Measurements from ENCODE around the gene SHANK1.

Gene SHANK1

GRCh38 chr19:50659318-50660087, 60.1 kb downstream of the SHANK1 start:
- DNase-seq (ENCODE audit: low spot score), result no peak

- peak; percentile 99 for DNase-seq (ENCODE audit: low spot score)
Observed at GRCh38 chr19:50658441-50659317, 60.9 kb downstream of the SHANK1 start.

GRCh38 chr19:50657712-50658440, 61.7 kb downstream of the SHANK1 start:
- DNase-seq (ENCODE audit: low spot score), result peak; percentile 99

GRCh38 chr19:50657222-50657669, 62.4 kb downstream of the SHANK1 start:
- no peak for DNase-seq (ENCODE audit: low spot score)

- no peak for DNase-seq (ENCODE audit: low spot score)
Observed at GRCh38 chr19:50654882-50655281, 64.7 kb downstream of the SHANK1 start.

GRCh38 chr19:50652722-50653121, 66.9 kb downstream of the SHANK1 start:
- no peak for DNase-seq (ENCODE audit: low spot score)

- no peak for DNase-seq (ENCODE audit: low spot score)
Observed at GRCh38 chr19:50651174-50651573, 68.4 kb downstream of the SHANK1 start.

GRCh38 chr19:50649433-50650391, 69.9 kb downstream of the SHANK1 start, which contains the start of gene C19orf81:
TSS of gene C19orf81 (plus strand) at chr19:50649445. CDS start at chr19:50649445, 0 bp downstream.
- DNase-seq (ENCODE audit: low spot score), result no peak

- no peak for DNase-seq (ENCODE audit: low spot score)
Observed at GRCh38 chr19:50648659-50649058, 70.9 kb downstream of the SHANK1 start.

GRCh38 chr19:50647879-50648615, 71.6 kb downstream of the SHANK1 start:
- DNase-seq (ENCODE audit: low spot score), result no peak

GRCh38 chr19:50646074-50646807, 73.4 kb downstream of the SHANK1 start:
- peak; percentile 83 for DNase-seq (ENCODE audit: low spot score)

GRCh38 chr19:50645107-50645506, 74.5 kb downstream of the SHANK1 start:
- DNase-seq (ENCODE audit: low spot score), result no peak

- no peak for DNase-seq (ENCODE audit: low spot score)
Observed at GRCh38 chr19:50644315-50644915, 75.2 kb downstream of the SHANK1 start.

- no peak for DNase-seq (ENCODE audit: low spot score)
Observed at GRCh38 chr19:50640368-50640767, 79.2 kb downstream of the SHANK1 start.

GRCh38 chr19:50639121-50640112, 80.2 kb downstream of the SHANK1 start, which contains the start of gene SYT3:
TSS of gene SYT3 (minus strand) at chr19:50639881. CDS start at chr19:50637411, 2,470 bp downstream.
- peak; percentile 80 for DNase-seq (ENCODE audit: low spot score)

- no peak for DNase-seq (ENCODE audit: low spot score)
Observed at GRCh38 chr19:50638600-50638999, 81.0 kb downstream of the SHANK1 start.

GRCh38 chr19:50636317-50637085, 83.1 kb downstream of the SHANK1 start:
- no peak for DNase-seq (ENCODE audit: low spot score)

Measured in COLO829 (cell line).